ENCODE measurements around the gene PDE1C.

GRCh38 chr7:32089256-32089655 lies 19.0 kb upstream of the PDE1C start:
- TF ChIP-seq, protein P1, sequence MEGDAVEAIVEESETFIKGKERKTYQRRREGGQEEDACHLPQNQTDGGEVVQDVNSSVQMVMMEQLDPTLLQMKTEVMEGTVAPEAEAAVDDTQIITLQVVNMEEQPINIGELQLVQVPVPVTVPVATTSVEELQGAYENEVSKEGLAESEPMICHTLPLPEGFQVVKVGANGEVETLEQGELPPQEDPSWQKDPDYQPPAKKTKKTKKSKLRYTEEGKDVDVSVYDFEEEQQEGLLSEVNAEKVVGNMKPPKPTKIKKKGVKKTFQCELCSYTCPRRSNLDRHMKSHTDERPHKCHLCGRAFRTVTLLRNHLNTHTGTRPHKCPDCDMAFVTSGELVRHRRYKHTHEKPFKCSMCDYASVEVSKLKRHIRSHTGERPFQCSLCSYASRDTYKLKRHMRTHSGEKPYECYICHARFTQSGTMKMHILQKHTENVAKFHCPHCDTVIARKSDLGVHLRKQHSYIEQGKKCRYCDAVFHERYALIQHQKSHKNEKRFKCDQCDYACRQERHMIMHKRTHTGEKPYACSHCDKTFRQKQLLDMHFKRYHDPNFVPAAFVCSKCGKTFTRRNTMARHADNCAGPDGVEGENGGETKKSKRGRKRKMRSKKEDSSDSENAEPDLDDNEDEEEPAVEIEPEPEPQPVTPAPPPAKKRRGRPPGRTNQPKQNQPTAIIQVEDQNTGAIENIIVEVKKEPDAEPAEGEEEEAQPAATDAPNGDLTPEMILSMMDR (conservative IDR thresholded peaks at IDR 0.05; ENCODE audit: low read depth, low read length), result no peak
- no peak for TF ChIP-seq EZH2 (IDR thresholded peaks at IDR 0.05; ENCODE audit: low read length, unreplicated experiment)
